Measurements from ENCODE around the gene CREG1. TPM values are rescaled to one million over a fixed set of nuclear protein-coding genes. Genes with fewer than 3 reads are reported as not detected.

CREG1 gene
- total RNA-seq, 4 donors from 2014 or later = 154 to 191 (median 164) TPM

GRCh38 chr1:167526667-167527383 is 26.7 kb downstream of the CREG1 start:
- H3K36me3 ChIP-seq = no peaks in the 10 kb centered on the region
- no peak overlapping the region for H3K4me3 ChIP-seq
- TF ChIP-seq EP300 (IDR thresholded peaks at IDR 0.05) = no peak
- TF ChIP-seq POLR2A (IDR thresholded peaks at IDR 0.05) = no peak
- no peak for TF ChIP-seq CTCF (IDR thresholded peaks at IDR 0.05)
- H3K4me1 ChIP-seq = no peaks in the 10 kb centered on the region
- H3K9me3 ChIP-seq = peaks cover 0 to 3% (median 0%) of the 10 kb centered on the region in 4 donors
- no peak for DNase-seq (ENCODE audit: low spot score in 2 of 2)
- no peak overlapping the region for H3K27ac ChIP-seq
- 47 to 53% methylated on average over 8 of the region's 8 CpGs for WGBS, 2 donors
- no peaks in the 10 kb centered on the region for H3K27me3 ChIP-seq

GRCh38 chr1:167524651-167525050 is 28.9 kb downstream of the CREG1 start:
- no peaks in the 10 kb centered on the region for H3K27me3 ChIP-seq
- 76 to 78% methylated on average over 9 of the region's 9 CpGs for WGBS, 2 donors

GRCh38 chr1:167522246-167522645 is 31.3 kb downstream of the CREG1 start:
- DNase-seq (ENCODE audit: low spot score in 2 of 2) = no peak
- H3K4me3 ChIP-seq = no peak overlapping the region
- 74% methylated on average over 5 of the region's 5 CpGs for WGBS, 2 donors
- TF ChIP-seq EP300 (IDR thresholded peaks at IDR 0.05) (no peak), POLR2A (IDR thresholded peaks at IDR 0.05) (no peak)
- no peaks in the 10 kb centered on the region for H3K27me3 ChIP-seq
- H3K36me3 ChIP-seq = no peaks in the 10 kb centered on the region
- no peak overlapping the region for H3K27ac ChIP-seq
- H3K4me1 ChIP-seq = no peaks in the 10 kb centered on the region
- H3K9me3 ChIP-seq = peaks cover 0 to 3% (median 0%) of the 10 kb centered on the region in 4 donors

More at GRCh38 chr1:167524651-167525050, 28.9 kb downstream of the CREG1 start:
- H3K4me3 ChIP-seq = no peak overlapping the region
- peaks cover 0 to 3% (median 0%) of the 10 kb centered on the region in 4 donors for H3K9me3 ChIP-seq
- DNase-seq (ENCODE audit: low spot score in 2 of 2) = peak; percentile 42 to 47
- no peak for TF ChIP-seq EP300 (IDR thresholded peaks at IDR 0.05)
- no peak for TF ChIP-seq CTCF (IDR thresholded peaks at IDR 0.05)
- TF ChIP-seq POLR2A (IDR thresholded peaks at IDR 0.05) = no peak
- H3K36me3 ChIP-seq = no peaks in the 10 kb centered on the region
- no peaks in the 10 kb centered on the region for H3K4me1 ChIP-seq
- no peak overlapping the region for H3K27ac ChIP-seq

GRCh38 chr1:167520711-167521206 is 32.8 kb downstream of the CREG1 start:
- H3K4me3 ChIP-seq = no peak overlapping the region
- H3K36me3 ChIP-seq = no peaks in the 10 kb centered on the region
- no peak for DNase-seq (ENCODE audit: low spot score in 2 of 2)
- no peaks in the 10 kb centered on the region for H3K4me1 ChIP-seq
- peaks cover 0 to 3% (median 0%) of the 10 kb centered on the region in 4 donors for H3K9me3 ChIP-seq
- no peak overlapping the region for H3K27ac ChIP-seq
- no peak for TF ChIP-seq EP300 (IDR thresholded peaks at IDR 0.05)
- no peak for TF ChIP-seq POLR2A (IDR thresholded peaks at IDR 0.05)
- TF ChIP-seq CTCF (IDR thresholded peaks at IDR 0.05) = no peak
- no peaks in the 10 kb centered on the region for H3K27me3 ChIP-seq

GRCh38 chr1:167518331-167518700 is 35.2 kb downstream of the CREG1 start, which contains the start of gene CD247:
TSS of gene CD247 (minus strand) at chr1:167518529. CDS start at chr1:167518465, 64 bp downstream.
- 77 to 81% methylated on average over 14 of the region's 14 CpGs for WGBS, 2 donors

More at GRCh38 chr1:167518331-167518700, 35.2 kb downstream of the CREG1 start, which contains the start of gene CD247:
- no peaks in the 10 kb centered on the region for H3K9me3 ChIP-seq
- no peaks in the 10 kb centered on the region for H3K27me3 ChIP-seq
- no peak for DNase-seq (ENCODE audit: low spot score in 2 of 2)
- H3K4me3 ChIP-seq = peak within 1 kb of the TSS in 2 of 4 donors; percentile 11 to 23
- no peaks in the 10 kb centered on the region for H3K4me1 ChIP-seq
- H3K27ac ChIP-seq = peak within 1 kb of the TSS in 1 of 4 donors; percentile 41
- TF ChIP-seq CTCF (IDR thresholded peaks at IDR 0.05) (no peak), EP300 (IDR thresholded peaks at IDR 0.05) (no peak), POLR2A (IDR thresholded peaks at IDR 0.05) (no peak)
- no peaks in the 10 kb centered on the region for H3K36me3 ChIP-seq
